ENCODE results near the gene APLP2. TPM values are rescaled to one million over a fixed set of nuclear protein-coding genes. Genes with fewer than 3 reads are reported as not detected.

The APLP2 gene
- total RNA-seq, 6 experiments from 2014 or later: 333 to 490 (median 458) TPM

DNA sequence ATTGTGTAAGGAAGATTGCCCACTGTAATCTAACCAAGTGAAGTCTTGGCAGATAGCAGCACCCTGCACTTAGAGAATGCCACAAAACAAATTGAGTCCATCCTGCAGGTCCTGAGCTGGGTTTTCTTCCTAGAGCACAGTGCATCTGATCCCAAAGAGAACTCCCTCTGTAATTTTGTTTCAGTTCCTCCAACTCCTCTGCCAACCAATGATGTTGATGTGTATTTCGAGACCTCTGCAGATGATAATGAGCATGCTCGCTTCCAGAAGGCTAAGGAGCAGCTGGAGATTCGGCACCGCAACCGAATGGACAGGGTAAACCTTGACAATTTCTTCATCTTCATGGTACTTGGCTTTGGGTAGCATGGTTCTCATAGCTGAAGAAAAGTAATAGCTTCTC, 56.8 kb downstream of the APLP2 start:
- no peak overlapping the region for H3K27ac Mint-ChIP-seq
- DNase-seq: no peak
- H3K27me3 Mint-ChIP-seq (ENCODE audit: insufficient read depth): peaks cover 6% of the 10 kb centered on the region
- TF ChIP-seq, protein P1, sequence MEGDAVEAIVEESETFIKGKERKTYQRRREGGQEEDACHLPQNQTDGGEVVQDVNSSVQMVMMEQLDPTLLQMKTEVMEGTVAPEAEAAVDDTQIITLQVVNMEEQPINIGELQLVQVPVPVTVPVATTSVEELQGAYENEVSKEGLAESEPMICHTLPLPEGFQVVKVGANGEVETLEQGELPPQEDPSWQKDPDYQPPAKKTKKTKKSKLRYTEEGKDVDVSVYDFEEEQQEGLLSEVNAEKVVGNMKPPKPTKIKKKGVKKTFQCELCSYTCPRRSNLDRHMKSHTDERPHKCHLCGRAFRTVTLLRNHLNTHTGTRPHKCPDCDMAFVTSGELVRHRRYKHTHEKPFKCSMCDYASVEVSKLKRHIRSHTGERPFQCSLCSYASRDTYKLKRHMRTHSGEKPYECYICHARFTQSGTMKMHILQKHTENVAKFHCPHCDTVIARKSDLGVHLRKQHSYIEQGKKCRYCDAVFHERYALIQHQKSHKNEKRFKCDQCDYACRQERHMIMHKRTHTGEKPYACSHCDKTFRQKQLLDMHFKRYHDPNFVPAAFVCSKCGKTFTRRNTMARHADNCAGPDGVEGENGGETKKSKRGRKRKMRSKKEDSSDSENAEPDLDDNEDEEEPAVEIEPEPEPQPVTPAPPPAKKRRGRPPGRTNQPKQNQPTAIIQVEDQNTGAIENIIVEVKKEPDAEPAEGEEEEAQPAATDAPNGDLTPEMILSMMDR (IDR thresholded peaks at IDR 0.05): no peak
- H3K4me1 Mint-ChIP-seq (ENCODE audit: low read depth): peaks cover 34% of the 10 kb centered on the region
- H3K4me3 Mint-ChIP-seq: no peak overlapping the region
- H3K9me3 Mint-ChIP-seq: no peaks in the 10 kb centered on the region
- H3K36me3 Mint-ChIP-seq (ENCODE audit: low read depth): peaks cover 48% of the 10 kb centered on the region

DNA sequence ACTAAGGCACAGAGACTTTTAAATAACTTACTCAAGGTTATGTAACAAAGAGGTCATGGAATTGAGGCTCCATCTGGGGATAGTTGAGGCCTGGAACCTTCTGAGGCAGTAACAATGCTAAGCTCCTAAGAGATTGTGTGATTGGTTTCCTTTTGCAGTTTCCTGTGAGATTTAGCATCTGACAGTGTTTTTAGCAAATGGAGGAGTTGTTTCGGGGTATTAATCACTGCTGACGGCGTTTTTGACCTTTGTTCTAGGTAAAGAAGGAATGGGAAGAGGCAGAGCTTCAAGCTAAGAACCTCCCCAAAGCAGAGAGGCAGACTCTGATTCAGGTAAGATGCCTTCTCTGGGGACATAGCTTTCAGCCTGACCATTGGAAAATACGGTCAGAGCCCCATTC, 57.8 kb downstream of the APLP2 start:
- peaks cover 44% of the 10 kb centered on the region for H3K36me3 Mint-ChIP-seq (ENCODE audit: low read depth)
- H3K9me3 Mint-ChIP-seq: no peaks in the 10 kb centered on the region
- TF ChIP-seq, protein P1 (IDR thresholded peaks at IDR 0.05): no peak
- no peak for DNase-seq
- no peak overlapping the region for H3K27ac Mint-ChIP-seq
- H3K27me3 Mint-ChIP-seq (ENCODE audit: insufficient read depth): peaks cover 6% of the 10 kb centered on the region
- peaks cover 24% of the 10 kb centered on the region for H3K4me1 Mint-ChIP-seq (ENCODE audit: low read depth)
- H3K4me3 Mint-ChIP-seq: no peak overlapping the region

DNA sequence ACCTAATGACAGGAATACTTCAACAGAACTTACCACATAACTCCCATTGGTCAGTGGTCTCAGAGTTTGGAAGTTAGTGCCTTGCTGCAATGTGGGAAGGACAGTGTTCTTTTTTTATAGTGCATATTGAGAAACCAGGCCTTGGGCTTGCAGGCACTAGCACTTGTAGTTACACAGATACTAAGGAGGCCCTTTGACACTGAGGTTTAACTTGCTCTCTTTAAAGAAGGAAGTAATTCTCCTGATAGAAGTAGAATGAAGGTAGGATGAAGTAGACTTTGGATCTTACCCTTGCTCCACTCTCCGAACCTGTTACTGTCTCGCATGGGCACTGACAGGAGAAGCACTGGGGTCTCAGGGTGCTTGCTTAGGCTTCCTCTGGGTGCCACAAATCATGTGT, 58.9 kb downstream of the APLP2 start:
- Mint-ChIP-seq H3K36me3 (ENCODE audit: low read depth) (peaks cover 37% of the 10 kb centered on the region), H3K4me3 (no peak overlapping the region), H3K4me1 (ENCODE audit: low read depth) (peaks cover 13% of the 10 kb centered on the region), H3K27ac (no peak overlapping the region), H3K9me3 (no peaks in the 10 kb centered on the region), H3K27me3 (ENCODE audit: insufficient read depth) (peaks cover 5% of the 10 kb centered on the region)
- TF ChIP-seq, protein P1 (IDR thresholded peaks at IDR 0.05): no peak
- no peak for DNase-seq

DNA sequence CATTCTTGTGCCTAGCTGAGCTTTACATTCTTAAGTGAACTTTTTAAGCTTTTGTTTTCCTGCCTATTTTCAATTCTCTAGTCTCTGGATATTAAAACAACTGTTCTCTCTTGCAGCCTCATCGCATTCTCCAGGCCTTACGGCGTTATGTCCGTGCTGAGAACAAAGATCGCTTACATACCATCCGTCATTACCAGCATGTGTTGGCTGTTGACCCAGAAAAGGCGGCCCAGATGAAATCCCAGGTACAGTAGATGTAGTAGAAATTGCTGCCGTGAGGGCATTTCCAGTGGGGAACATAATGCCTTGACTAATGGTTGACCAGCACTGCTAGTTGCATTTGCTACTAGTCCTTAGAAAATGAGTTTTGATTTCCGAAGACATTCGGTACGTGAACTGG, 60.2 kb downstream of the APLP2 start:
- H3K27ac Mint-ChIP-seq: no peak overlapping the region
- no peak overlapping the region for H3K4me3 Mint-ChIP-seq
- TF ChIP-seq, protein P1 (IDR thresholded peaks at IDR 0.05): no peak
- DNase-seq: no peak
- H3K27me3 Mint-ChIP-seq (ENCODE audit: insufficient read depth): peaks cover 2% of the 10 kb centered on the region; the same call in 1 of the 2 replicates
- no peaks in the 10 kb centered on the region for H3K9me3 Mint-ChIP-seq
- H3K4me1 Mint-ChIP-seq (ENCODE audit: low read depth): no peaks in the 10 kb centered on the region
- peaks cover 38% of the 10 kb centered on the region for H3K36me3 Mint-ChIP-seq (ENCODE audit: low read depth)

DNA sequence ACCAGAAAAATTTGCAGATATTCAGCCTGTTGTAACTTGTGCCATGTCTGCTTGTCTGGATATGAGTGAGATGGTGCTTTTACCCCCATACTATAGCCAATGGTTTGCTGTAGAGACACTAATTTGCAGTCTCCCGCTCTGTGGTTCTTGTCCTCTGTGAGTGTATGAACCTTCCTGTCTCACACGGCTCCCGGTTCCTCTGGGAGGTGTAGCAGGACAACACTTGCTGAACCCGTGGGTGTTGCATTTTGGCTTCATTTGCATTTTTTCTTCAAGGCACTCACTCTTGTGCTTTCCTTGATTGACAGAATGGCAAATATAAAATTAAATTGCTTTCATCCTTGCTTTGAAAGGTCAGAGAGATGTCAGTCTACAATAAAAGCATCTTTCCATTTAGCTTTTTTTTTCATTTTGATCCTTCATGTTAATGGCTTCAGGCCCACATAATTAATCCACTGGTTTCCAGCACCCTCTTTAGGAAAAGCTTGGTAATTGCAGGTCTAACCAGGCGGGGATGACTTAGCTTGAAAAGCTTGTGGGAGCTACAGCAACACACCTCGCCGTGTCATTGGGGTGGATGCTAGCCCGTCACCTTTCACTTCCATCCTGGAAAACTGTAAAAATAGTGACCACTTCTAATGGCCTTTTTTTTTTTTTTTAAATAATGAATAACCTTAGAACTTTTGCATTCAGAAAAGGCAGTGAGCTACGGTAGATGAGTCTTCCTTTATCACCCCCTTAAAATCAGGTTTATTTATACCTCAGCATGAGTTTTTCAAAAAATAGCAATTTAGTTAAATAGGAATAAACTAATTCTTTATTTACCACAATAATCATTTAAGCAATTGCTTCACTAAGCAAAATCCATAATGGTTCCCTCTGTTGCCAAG, 62.5 kb downstream of the APLP2 start:
- Mint-ChIP-seq H3K27me3 (ENCODE audit: insufficient read depth) (peaks cover 4% of the 10 kb centered on the region; the same call in 1 of the 2 replicates), H3K27ac (no peak overlapping the region; the same call in 1 of the 2 replicates), H3K36me3 (ENCODE audit: low read depth) (peaks cover 53% of the 10 kb centered on the region), H3K9me3 (no peaks in the 10 kb centered on the region), H3K4me3 (no peak overlapping the region), H3K4me1 (ENCODE audit: low read depth) (no peaks in the 10 kb centered on the region)
- peak; percentile 67 for DNase-seq
- TF ChIP-seq, protein P1 (IDR thresholded peaks at IDR 0.05): peak; percentile 87

Data from HFFc6 (cell line).